Kidney epithelial cell (primary cell): Measurements from ENCODE around the gene RPL39. TPM values are rescaled to one million over a fixed set of nuclear protein-coding genes. Genes with fewer than 3 reads are reported as not detected.

Source experiments
- DNase-seq: peaks from one replicate; pipeline ENCODE4 v3.0.0-alpha.2; 2010; ENCODE audit warnings: low read depth
- H3K27me3 ChIP-seq: 2 replicates; pipeline ENCODE4 v1.6.0; 2011; ENCODE audit warnings: low read length; ENCODE audit not compliant: control insufficient read depth, insufficient read depth
- H3K36me3 ChIP-seq: 2 replicates; pipeline ENCODE4 v1.5.1; 2011; ENCODE audit warnings: low read length; ENCODE audit not compliant: control insufficient read depth, insufficient read depth
- H3K4me3 ChIP-seq: 2 replicates; pipeline ENCODE4 v1.5.1; 2011; ENCODE audit warnings: low read depth, mild to moderate bottlenecking, control low read depth, low read length
- CTCF ChIP-seq: IDR thresholded peaks from 2 replicates; pipeline ENCODE4 v1.5.1; 2011; ENCODE audit warnings: mild to moderate bottlenecking, moderate library complexity, low read length, control low read depth, inconsistent platforms; ENCODE audit not compliant: insufficient read depth, poor library complexity, severe bottlenecking
- total RNA-seq: library from RNA; depleted of rRNA; stranded (reverse); fragments of >200 nt; gene quantifications from 2 replicates; pipeline ENCODE4 v1.2.3, GENCODE V29; 2015

RPL39 gene
- total RNA-seq, 1 donor from 2014 or later = 9,048 TPM

DNA sequence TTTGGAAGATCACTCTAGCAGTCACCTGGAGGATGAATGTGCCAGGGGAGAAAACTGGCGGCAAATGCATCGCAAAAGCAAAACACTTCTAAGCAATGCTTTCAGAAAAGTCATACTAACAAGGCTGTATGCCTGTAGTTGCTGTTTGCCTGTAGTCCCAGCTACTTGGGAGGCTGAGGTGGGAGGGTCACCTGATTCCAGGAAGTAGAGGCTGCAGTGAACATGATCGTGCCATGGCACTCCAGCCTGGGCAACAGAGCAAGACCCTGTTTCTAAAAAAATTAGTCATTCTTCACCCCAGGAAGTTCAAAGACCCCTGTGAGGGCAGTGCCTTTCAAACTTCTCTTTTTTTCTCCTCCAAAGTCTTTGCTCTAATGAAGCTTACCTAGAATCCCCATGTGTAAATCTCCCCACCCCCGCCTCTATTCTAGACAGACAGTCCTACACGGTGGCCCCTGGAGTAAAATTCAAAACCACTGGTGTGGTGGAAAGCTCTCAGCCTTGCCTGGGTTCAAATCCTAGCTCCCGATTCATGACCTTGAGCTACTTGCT is 27.5 kb downstream of the RPL39 start:
- no peak for DNase-seq
- H3K27me3 ChIP-seq = peaks cover 8% of the 10 kb centered on the region

DNA sequence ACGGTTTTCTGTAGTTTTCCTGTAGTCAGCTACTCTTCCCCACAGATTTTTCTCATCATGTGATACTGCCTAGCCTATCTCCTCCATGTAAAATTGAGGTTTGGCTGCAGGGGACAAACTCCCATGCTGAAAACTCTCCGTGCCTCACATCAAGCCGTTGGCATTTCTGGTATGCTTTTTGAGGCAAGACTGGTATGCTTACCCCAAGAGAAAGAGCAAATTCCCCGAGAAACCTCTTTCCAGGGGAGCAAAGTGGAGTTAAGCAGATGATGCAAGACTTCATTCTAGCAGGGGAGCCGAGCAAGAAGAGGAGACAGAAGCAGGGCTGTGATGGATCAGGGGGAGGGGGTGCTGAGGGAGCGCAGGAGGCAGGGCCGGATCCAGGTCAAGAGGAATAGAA is 28.2 kb downstream of the RPL39 start:
- peak; percentile 47 for DNase-seq
- Histone ChIP-seq H3K4me3 (no peak overlapping the region), H3K27me3 (peaks cover 11% of the 10 kb centered on the region), H3K36me3 (no peaks in the 10 kb centered on the region)
- no peak for TF ChIP-seq CTCF

More for the DNA sequence above, 27.5 kb downstream of the RPL39 start:
- H3K36me3 ChIP-seq = no peaks in the 10 kb centered on the region
- no peak for TF ChIP-seq CTCF
- no peak overlapping the region for H3K4me3 ChIP-seq

DNA sequence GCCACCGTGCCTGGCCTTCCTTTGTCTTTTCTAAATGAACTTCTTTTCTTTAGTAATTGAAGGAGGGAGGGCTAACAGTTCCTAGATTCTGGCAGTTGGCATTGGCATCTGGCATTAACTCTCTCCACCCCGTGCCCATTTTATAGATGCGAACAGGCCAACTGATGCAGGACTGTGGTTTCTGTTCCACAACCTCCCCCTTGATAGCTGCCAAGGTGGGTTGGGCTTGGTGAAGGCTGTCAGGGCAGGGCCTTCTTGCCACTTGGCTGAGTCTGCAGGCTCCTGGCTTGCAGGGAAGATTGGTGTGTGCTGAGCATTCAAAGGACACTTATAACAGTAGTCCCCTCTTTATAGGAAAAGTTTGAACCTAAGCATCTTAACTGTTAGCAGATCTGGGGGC is 28.7 kb downstream of the RPL39 start:
- TF ChIP-seq CTCF = no peak
- peaks cover 16% of the 10 kb centered on the region for H3K27me3 ChIP-seq
- DNase-seq = no peak

GRCh38 chrX:119760026-119760877 is 31.2 kb downstream of the RPL39 start:
- no peaks in the 10 kb centered on the region for H3K36me3 ChIP-seq
- H3K27me3 ChIP-seq = peaks cover 16% of the 10 kb centered on the region
- no peak for TF ChIP-seq CTCF
- DNase-seq = no peak
- no peak overlapping the region for H3K4me3 ChIP-seq

More for the DNA sequence above, 28.7 kb downstream of the RPL39 start:
- Histone ChIP-seq H3K4me3 (no peak overlapping the region), H3K36me3 (no peaks in the 10 kb centered on the region)

GRCh38 chrX:119759248-119759766 is 32.1 kb downstream of the RPL39 start:
- peaks cover 16% of the 10 kb centered on the region for H3K27me3 ChIP-seq
- H3K36me3 ChIP-seq = no peaks in the 10 kb centered on the region
- no peak overlapping the region for H3K4me3 ChIP-seq
- TF ChIP-seq CTCF = no peak
- DNase-seq = no peak
